HEK293 (cell line): ENCODE results near the gene SLC7A6.

Experiments
- CTCF ChIA-PET: fragments of 350-600 bp; formaldehyde crosslinking; extraction: SDS; loops from one replicate; lab custom pipeline; 2021; ENCODE audit warnings: antibody characterized with exemption; lab: Yijun Ruan, JAX
- POLR2A ChIA-PET: fragments of 300-600 bp; formaldehyde crosslinking; extraction: SDS; loops from one replicate; lab custom pipeline; 2020; ENCODE audit warnings: antibody characterized with exemption, inconsistent platforms; lab: Yijun Ruan, JAX
- H3K27ac ChIP-seq: fragments of 200-500 bp; sonication (Bioruptor generic); 2 replicates; pipeline ENCODE4 v1.5.1; 2014; ENCODE audit warnings: low read depth, low read length, control low read depth, inconsistent platforms; ENCODE audit errors: extremely low read depth
- H3K36me3 ChIP-seq, 2 experiments: fragments of 200-500 bp in 1 of 2; sonication (Bioruptor generic) in 1 of 2; 1 replicate in 1 of 2; 2 replicates in 1 of 2; pipeline ENCODE4 v1.5.1; 2014 to 2017; ENCODE audit warnings: inconsistent platforms in 2 of 2, low read length in 2 of 2; ENCODE audit not compliant: control insufficient read depth in 2 of 2, insufficient read depth in 1 of 2
- H3K4me1 ChIP-seq: fragments of 200-500 bp; sonication (Bioruptor generic); 2 replicates; pipeline ENCODE4 v1.5.1; 2014; ENCODE audit warnings: mild to moderate bottlenecking, low read length, inconsistent platforms; ENCODE audit not compliant: control insufficient read depth, insufficient read depth
- H3K4me3 ChIP-seq: 2 replicates; pipeline ENCODE4 v1.5.1; 2011; ENCODE audit warnings: low read depth, mild to moderate bottlenecking, control low read depth, low read length, moderate library complexity
- H3K9me3 ChIP-seq: fragments of 200-500 bp; sonication (Bioruptor generic); 2 replicates; pipeline ENCODE4 v1.5.1; 2014; ENCODE audit warnings: low read depth, low read length, inconsistent platforms; ENCODE audit not compliant: control insufficient read depth, insufficient read depth
- KLF16 ChIP-seq: fragments of 450-650 bp; formaldehyde crosslinking; IDR thresholded peaks from 2 replicates; pipeline ENCODE4 v1.5.1; 2017; ENCODE audit warnings: missing biosample characterization, missing genetic modification characterization
- OVOL3 ChIP-seq: fragments of 450-650 bp; formaldehyde crosslinking; IDR thresholded peaks from 2 replicates; pipeline ENCODE4 v1.5.1; 2016; ENCODE audit warnings: missing biosample characterization, missing genetic modification characterization
- PRDM1 ChIP-seq: fragments of 450-650 bp; formaldehyde crosslinking; IDR thresholded peaks from 2 replicates; pipeline ENCODE4; 2016; ENCODE audit warnings: missing biosample characterization, missing genetic modification characterization
- PRDM10 ChIP-seq: fragments of 450-650 bp; formaldehyde crosslinking; IDR thresholded peaks from 2 replicates; pipeline ENCODE4 v1.5.1; 2016; ENCODE audit warnings: missing biosample characterization, missing genetic modification characterization
- PRDM2 ChIP-seq: fragments of 450-650 bp; formaldehyde crosslinking; IDR thresholded peaks from 2 replicates; pipeline ENCODE4 v1.5.1; 2016; ENCODE audit warnings: missing biosample characterization, missing genetic modification characterization, borderline replicate concordance
- SALL2 ChIP-seq: fragments of 450-650 bp; formaldehyde crosslinking; IDR thresholded peaks from 2 replicates; pipeline ENCODE4 v1.5.0; 2017; ENCODE audit warnings: missing biosample characterization, mild to moderate bottlenecking, missing genetic modification characterization, borderline replicate concordance
- SCRT2 ChIP-seq: fragments of 450-650 bp; formaldehyde crosslinking; IDR thresholded peaks from 2 replicates; pipeline ENCODE4 v1.5.1; 2016; ENCODE audit warnings: missing biosample characterization, missing genetic modification characterization
- SP2 ChIP-seq: fragments of 450-650 bp; formaldehyde crosslinking; IDR thresholded peaks from 2 replicates; pipeline ENCODE4 v1.5.1; 2016; ENCODE audit warnings: missing biosample characterization, missing genetic modification characterization
- SP3 ChIP-seq: fragments of 450-650 bp; formaldehyde crosslinking; IDR thresholded peaks from 2 replicates; pipeline ENCODE4 v1.5.1; 2016; ENCODE audit warnings: missing biosample characterization, missing genetic modification characterization
- ZBTB26 ChIP-seq: fragments of 450-650 bp; formaldehyde crosslinking; optimal IDR thresholded peaks from 2 replicates; pipeline ENCODE3; 2016; ENCODE audit warnings: missing biosample characterization, mild to moderate bottlenecking, missing genetic modification characterization
- ZFHX2 ChIP-seq: fragments of 450-650 bp; formaldehyde crosslinking; conservative IDR thresholded peaks from 2 replicates; pipeline ENCODE4 v1.5.1; 2016; ENCODE audit warnings: missing biosample characterization, missing genetic modification characterization
- ZFP3 ChIP-seq: fragments of 450-650 bp; formaldehyde crosslinking; IDR thresholded peaks from 2 replicates; pipeline ENCODE4 v1.5.1; 2016; ENCODE audit warnings: low read depth, missing biosample characterization, missing genetic modification characterization
- ZNF121 ChIP-seq: fragments of 450-650 bp; formaldehyde crosslinking; IDR thresholded peaks from 2 replicates; pipeline ENCODE4 v1.5.1; 2016; ENCODE audit warnings: missing biosample characterization, missing genetic modification characterization
- ZNF211 ChIP-seq: fragments of 450-650 bp; formaldehyde crosslinking; IDR thresholded peaks from 2 replicates; pipeline ENCODE4 v1.5.1; 2016; ENCODE audit warnings: low read depth, missing biosample characterization, missing genetic modification characterization
- ZNF23 ChIP-seq: fragments of 450-650 bp; formaldehyde crosslinking; IDR thresholded peaks from 2 replicates; pipeline ENCODE4 v1.5.1; 2016; ENCODE audit warnings: missing biosample characterization, missing genetic modification characterization, borderline replicate concordance
- ZNF302 ChIP-seq: fragments of 450-650 bp; formaldehyde crosslinking; IDR thresholded peaks from 2 replicates; pipeline ENCODE4 v1.5.1; 2016; ENCODE audit warnings: missing biosample characterization, missing genetic modification characterization, low read depth
- ZNF37A ChIP-seq: fragments of 450-650 bp; IDR thresholded peaks from 2 replicates; pipeline ENCODE4 v1.5.1; 2018; ENCODE audit warnings: missing biosample characterization, missing genetic modification characterization
- ZNF449 ChIP-seq: fragments of 450-650 bp; formaldehyde crosslinking; IDR thresholded peaks from 2 replicates; pipeline ENCODE4 v1.5.1; 2017; ENCODE audit warnings: missing biosample characterization, mild to moderate bottlenecking, missing genetic modification characterization, moderate library complexity
- ZNF501 ChIP-seq: fragments of 450-650 bp; formaldehyde crosslinking; IDR thresholded peaks from 2 replicates; pipeline ENCODE4 v1.5.1; 2016; ENCODE audit warnings: missing biosample characterization, missing genetic modification characterization
- ZNF660 ChIP-seq: fragments of 450-650 bp; IDR thresholded peaks from 2 replicates; pipeline ENCODE4 v1.5.1; 2018; ENCODE audit warnings: missing biosample characterization, mild to moderate bottlenecking, missing genetic modification characterization
- ZNF704 ChIP-seq: fragments of 450-650 bp; formaldehyde crosslinking; IDR thresholded peaks from 2 replicates; pipeline ENCODE4 v1.5.1; 2016; ENCODE audit warnings: missing biosample characterization, missing genetic modification characterization
- ZXDB ChIP-seq: fragments of 450-650 bp; formaldehyde crosslinking; IDR thresholded peaks from 2 replicates; pipeline ENCODE4 v1.5.1; 2016; ENCODE audit warnings: missing biosample characterization, missing genetic modification characterization

SLC7A6 gene

GRCh38 chr16:68267612-68268405, 3.5 kb downstream of the SLC7A6 start:
- Histone ChIP-seq H3K36me3 (peaks cover 0 to 11% of the 10 kb centered on the region in 2 experiments; a peak in 2 of 3 replicates), H3K4me1 (peaks cover 17% of the 10 kb centered on the region), H3K4me3 (no peak overlapping the region), H3K27ac (no peak overlapping the region), H3K9me3 (no peaks in the 10 kb centered on the region)
- ChIA-PET CTCF (interaction anchor here (2.5 kb wide), 1 partner anchor 61 kb away, joined by 9 read pairs; no protein-coding TSS in a partner anchor), POLR2A (interaction anchor here (0.8 kb wide), 1 partner anchor 43 kb away, joined by 3 read pairs; the partner anchor contains the start of genes PRMT7 and SLC7A6OS)
- TF ChIP-seq KLF16 (tag by site-specific recombination) (no peak), ZXDB (tag by site-specific recombination) (no peak), SP3 (tag by site-specific recombination) (peak; percentile 31; the same call in 1 of the 2 replicates), PRDM2 (tag by site-specific recombination) (no peak), ZNF121 (tag by site-specific recombination) (no peak), ZNF211 (tag by site-specific recombination) (no peak), ZNF302 (tag by site-specific recombination) (no peak), SALL2 (tag by site-specific recombination) (no peak), PRDM10 (tag by site-specific recombination) (peak; percentile 65), ZNF704 (tag by site-specific recombination) (no peak), SCRT2 (no peak), ZNF449 (tag by site-specific recombination) (no peak), ZFHX2 (tag by site-specific recombination) (no peak), OVOL3 (tag by site-specific recombination) (no peak), ZNF660 (tag by site-specific recombination) (0 out of 2 replicates have a peak, but pooled peaks have one; percentile 31), ZNF501 (tag by site-specific recombination) (no peak), ZNF37A (no peak), ZFP3 (tag by site-specific recombination) (no peak), ZNF23 (tag by site-specific recombination) (no peak), ZBTB26 (tag by site-specific recombination) (no peak), SP2 (tag by site-specific recombination) (peak; percentile 26; the same call in 1 of the 2 replicates), PRDM1 (tag by site-specific recombination) (no peak)
